Right kidney (tissue), 9 donors: Measurements from ENCODE around the gene MAP7D3.
"Not testable (repeated sequence)": the region's sequence is repeated elsewhere in the genome, so short reads cannot be mapped to it uniquely, and the experiment has no call there.

Source experiments
- DNase-seq: peaks from one replicate; pipeline ENCODE4 v3.0.0-alpha.2; 2016
- long read RNA-seq, 8 donors: transcript quantifications; one replicate each; lab custom pipeline, GENCODE V29; 2026

Gene MAP7D3
- long read RNA-seq, donor 1, result 0 reads
- long read RNA-seq, donor 2, result 0 reads
- long read RNA-seq, donor 3, result 0 reads
- long read RNA-seq, donor 4, partial matches to known transcripts, result 0 of 1 reads
- long read RNA-seq, donor 4, other reads (novel, unspliced or antisense), result 0 of 1 reads
- long read RNA-seq, donor 5, partial matches to known transcripts, result 11 of 11 reads
- long read RNA-seq, donor 5, other reads (novel, unspliced or antisense), result 0 of 11 reads
- long read RNA-seq, donor 6, result 0 reads
- long read RNA-seq, donor 7, result 0 reads
- long read RNA-seq, donor 8, result 0 reads

DNA sequence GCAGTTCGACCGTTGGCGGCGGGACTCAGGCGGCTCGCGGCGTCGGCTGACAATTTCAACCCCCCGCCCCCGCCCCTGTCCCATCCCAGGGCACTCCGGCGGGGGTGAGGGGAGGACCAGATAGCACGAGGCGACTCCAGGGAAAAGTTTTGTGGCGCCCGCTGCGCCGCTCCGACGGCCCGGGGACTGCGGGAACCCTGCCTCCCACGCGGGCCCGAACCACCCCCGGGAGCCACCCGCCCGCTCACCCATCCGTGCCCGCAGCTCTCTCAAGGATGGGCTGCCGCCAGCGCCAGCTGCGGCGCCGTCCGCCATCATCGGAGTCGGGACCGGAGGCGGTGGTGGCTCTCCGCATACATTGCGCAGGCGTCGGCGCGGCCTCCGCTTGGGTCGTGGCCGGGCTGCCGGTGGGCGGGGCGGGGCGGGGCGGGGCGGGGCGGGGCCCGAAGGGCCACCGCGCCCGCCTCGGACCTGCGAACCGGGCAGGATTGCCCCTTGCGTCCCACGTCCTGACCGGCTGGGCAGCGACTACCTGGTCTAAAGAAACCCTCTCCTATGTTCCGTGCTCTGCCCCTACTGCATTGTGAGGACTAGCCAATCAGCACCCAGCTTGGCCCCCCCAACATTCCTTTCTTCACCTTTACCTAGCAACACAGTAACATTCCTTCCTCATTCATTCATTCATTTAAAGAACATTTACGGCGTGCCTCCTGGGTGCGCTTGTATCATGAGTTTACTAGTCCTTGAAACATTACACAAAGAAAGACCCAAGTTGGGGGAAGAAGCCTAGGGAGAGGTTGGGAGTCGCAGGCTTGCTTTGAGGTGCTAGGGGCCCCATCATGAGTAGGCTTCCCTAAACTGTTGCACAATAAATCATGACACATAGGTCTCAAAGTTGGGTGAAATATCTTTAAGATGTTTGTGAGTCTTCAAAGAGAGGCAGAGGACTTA is at the start of gene MAP7D3:
TSS of gene MAP7D3 (minus strand) at position 360 of the 951 bp plus-strand sequence. CDS start at position 318, 42 bp downstream.
- peak; percentile 73 for DNase-seq

- DNase-seq, result not testable (repeated sequence)
These were observed 49.5 kb upstream of the MAP7D3 start, which contains the start of gene ADGRG4 for GRCh38 chrX:136300721-136301120. Gene ADGRG4 (plus strand): TSS chrX:136300963. CDS start chrX:136308778, 7,815 bp downstream.

- DNase-seq, result no peak
These were observed 44.2 kb upstream of the MAP7D3 start for GRCh38 chrX:136295380-136295779.

DNA sequence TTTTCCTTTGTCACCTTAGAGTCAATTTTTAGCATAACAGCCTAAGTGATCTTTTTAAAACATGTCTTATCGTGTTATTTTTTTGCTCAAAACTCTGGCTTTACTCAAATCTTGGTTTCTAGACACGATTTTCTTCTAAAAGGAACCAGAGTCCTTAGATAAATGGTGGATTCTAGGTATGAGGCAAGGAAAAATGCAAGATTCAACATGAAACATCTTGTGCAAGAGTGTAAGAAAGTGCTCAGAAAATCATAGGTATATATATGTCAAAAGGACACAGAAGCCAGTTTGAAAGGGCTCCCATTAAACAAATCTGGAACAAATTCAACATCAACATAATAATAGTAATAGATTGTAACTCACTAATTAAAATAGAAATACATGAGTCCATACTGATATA is 41.5 kb upstream of the MAP7D3 start:
- DNase-seq, result no peak

GRCh38 chrX:136291824-136292223 is 40.6 kb upstream of the MAP7D3 start:
- no peak for DNase-seq

GRCh38 chrX:136286375-136286774 is 35.2 kb upstream of the MAP7D3 start:
- DNase-seq, result not testable (repeated sequence)

- DNase-seq, result no peak
These were observed 24.4 kb upstream of the MAP7D3 start for GRCh38 chrX:136275553-136275952.

DNA sequence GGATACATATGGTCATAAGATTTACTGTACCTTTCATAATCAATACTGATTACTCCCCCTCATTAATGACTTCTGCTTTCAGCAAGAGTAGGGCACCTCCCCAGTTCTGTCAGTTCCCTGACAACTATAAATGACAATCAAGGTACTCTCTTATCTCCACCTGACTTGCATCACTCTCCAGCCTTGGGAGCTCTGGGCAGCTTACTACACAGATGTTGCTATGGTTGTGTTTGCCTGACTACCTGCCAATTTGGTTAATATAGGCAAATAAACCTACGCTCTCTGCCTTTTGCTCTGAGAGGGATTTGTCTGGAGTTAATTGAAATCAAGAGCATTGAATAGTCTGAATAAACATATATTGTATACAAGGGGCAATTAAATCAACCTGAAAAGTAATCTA is 22.8 kb upstream of the MAP7D3 start:
- DNase-seq, result no peak

DNA sequence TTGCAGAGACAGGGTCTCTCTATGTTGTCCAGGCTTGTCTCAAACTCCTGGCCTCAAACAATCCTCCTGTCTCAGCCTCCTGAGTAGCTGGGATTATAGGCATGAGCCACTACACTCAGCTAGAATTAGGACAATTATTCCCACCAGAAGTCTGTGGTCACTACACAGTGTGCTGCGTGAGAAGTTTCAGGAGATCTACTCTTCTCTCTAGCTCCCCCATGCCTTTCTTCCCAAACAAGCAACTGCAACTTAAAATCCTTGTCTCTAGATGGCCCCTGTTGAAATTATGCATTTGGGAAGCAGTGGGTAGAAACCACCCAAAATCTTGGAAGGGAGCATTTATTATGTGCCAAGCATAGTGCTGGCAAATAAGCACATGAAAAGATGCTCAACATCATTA is 21.1 kb upstream of the MAP7D3 start:
- no peak for DNase-seq

- no peak for DNase-seq
These were observed 20.1 kb upstream of the MAP7D3 start for GRCh38 chrX:136271300-136271699.

DNA sequence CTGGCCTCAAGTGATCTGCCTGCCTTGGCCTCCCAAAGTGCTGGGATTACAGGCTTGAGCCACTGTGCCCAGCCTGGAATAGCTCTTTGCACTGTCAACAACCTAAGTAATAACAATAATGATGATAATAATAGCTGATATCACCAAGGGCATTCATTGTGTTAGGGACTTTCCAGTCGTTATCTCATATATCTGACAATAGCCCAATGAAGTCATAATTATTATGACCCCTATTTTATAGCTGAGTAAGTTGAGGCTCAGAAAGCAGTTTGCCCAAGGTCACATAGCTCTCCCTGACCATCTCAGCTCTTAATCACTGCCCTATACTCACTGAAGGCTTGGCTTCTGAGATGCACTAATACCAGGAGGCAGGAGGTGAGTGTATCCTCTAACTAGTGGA is 18.7 kb upstream of the MAP7D3 start:
- DNase-seq, result no peak

DNA sequence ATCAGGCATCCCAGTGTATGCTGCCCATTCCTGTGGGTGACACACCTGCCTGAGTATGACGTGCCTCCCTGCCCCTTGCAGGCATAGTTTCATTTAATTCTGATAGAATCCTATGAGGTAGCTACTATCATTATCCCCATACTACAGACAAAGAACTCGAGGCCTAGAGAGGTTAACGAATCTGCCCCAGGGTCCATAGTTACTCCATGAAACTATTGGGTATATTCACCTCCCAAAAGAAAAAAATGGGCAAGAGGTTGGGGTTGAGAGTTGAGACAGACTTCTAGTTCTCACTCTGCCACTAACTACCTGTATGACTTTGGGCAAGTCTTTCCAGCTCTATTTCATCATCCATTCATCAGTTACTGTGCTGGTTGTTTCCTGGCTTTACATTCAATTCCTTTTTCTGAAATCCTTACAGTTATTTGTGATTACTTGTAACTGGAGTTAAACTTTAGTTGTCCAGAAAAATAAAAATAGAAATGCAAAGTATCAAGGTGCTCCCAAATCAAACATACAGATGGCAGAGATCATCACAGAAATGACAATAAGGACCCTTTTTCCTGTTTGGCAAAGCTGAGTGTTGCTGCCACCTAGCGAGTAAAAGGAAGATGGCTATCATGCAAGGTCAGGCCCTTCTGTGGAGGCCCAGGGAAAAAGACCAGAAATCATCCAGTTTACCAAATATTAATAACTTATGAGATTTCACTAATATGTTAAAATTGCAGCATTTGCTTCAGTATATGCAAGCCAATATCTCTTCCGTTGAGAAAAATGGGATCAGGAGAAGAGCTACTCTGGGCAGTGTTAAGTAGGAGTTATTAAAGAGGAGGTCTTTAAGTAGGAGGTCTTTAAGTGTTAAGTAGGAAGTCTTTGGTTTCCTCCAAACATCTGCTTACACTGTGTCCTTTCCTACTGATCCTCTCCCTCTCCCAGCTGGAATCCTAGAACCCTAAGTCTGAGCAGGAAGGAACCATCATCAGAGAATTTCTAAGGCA is 17.1 kb upstream of the MAP7D3 start:
- peak; percentile 4 for DNase-seq

GRCh38 chrX:136266828-136267227 is 15.6 kb upstream of the MAP7D3 start:
- no peak for DNase-seq

DNA sequence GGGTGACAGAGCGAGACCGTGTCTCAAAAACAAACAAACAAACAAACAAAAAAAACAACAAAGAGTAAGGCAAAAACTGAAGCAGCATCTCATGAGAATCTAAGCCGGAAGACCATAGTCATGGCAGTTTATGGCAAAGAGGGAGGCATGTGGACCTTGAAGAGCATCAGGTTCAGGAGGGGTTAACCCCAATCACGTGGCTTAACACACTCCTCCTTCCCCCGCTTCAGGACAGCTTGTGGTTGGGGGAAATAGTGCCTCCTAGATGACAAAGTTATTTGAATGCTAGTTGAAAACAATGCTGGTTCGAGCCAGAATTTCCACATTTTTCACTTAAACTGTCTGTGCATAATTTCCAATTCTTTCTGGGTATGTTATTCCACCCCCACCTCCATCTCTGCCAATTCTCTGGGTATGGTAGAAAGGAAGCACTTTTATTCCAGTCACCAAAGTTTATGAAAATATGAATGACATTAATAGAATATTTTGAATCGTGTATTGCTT is 11.7 kb upstream of the MAP7D3 start:
- DNase-seq, result no peak

GRCh38 chrX:136262243-136262642 is 11.0 kb upstream of the MAP7D3 start:
- DNase-seq, result no peak

DNA sequence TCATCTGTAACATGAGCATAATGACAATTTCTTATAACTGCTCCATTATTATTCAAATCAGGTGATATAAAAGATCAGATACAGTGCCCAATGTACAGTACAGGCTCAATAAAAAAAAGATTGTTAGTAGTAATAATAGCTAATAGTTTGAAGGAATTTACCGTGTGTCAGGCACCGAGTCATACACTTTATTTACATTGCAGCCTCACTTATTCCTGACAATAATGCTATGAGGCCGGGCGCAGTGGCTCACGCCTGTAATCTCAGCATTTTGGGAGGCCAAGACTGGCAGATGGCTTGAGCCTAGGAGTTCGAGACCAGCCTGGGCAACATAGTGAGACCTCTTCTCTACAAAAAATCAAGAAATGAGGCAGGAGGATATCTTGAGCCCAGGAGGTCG is 10.1 kb upstream of the MAP7D3 start:
- no peak for DNase-seq

GRCh38 chrX:136260776-136261175 is 9.6 kb upstream of the MAP7D3 start:
- no peak for DNase-seq

- no peak for DNase-seq
These were observed 8.3 kb upstream of the MAP7D3 start for GRCh38 chrX:136259543-136259942.

GRCh38 chrX:136258951-136259350 is 7.8 kb upstream of the MAP7D3 start:
- DNase-seq, result no peak

- no peak for DNase-seq
These were observed 4.8 kb upstream of the MAP7D3 start for GRCh38 chrX:136256026-136256425.

- no peak for DNase-seq
These were observed 4.3 kb upstream of the MAP7D3 start for GRCh38 chrX:136255541-136255940.
